ENCODE results near the gene RALGDS.

GRCh38 chr9:133051281-133051900 lies 69.6 kb downstream of the RALGDS start:
- TF ChIP-seq CTCF (IDR thresholded peaks at IDR 0.05) = no peak
- TF ChIP-seq ZFX (IDR thresholded peaks at IDR 0.05; ENCODE audit: borderline replicate concordance) = no peak
